PFSK-1 (cell line): ENCODE results near the gene ATG2A.

Experiments used
- POLR2AphosphoS5 ChIP-seq: IDR thresholded peaks from 2 replicates; pipeline ENCODE4 v1.6.1; 2012; ENCODE audit warnings: low read depth, mild to moderate bottlenecking, control low read depth, low read length, moderate library complexity
- TAF1 ChIP-seq: IDR thresholded peaks from 2 replicates; pipeline ENCODE4 v1.6.1; 2012; ENCODE audit warnings: low read length, control low read depth, borderline replicate concordance; ENCODE audit not compliant: insufficient read depth

GRCh38 chr11:64926689-64927088, 9.7 kb upstream of the ATG2A start:
- TF ChIP-seq POLR2AphosphoS5 (no peak), TAF1 (no peak)
